GM10248 (cell line): ENCODE results near the gene INSR.
"Not testable (repeated sequence)": the region's sequence is repeated elsewhere in the genome, so short reads cannot be mapped to it uniquely, and the experiment has no call there.

Experiments used
- CTCF ChIA-PET: fragments of 300-600 bp; sonication (Branson Sonifier 250); formaldehyde crosslinking; extraction: SDS; loops from one replicate; lab custom pipeline; 2021; ENCODE audit warnings: antibody characterized with exemption; lab: Yijun Ruan, JAX
- POLR2A ChIA-PET: fragments of 350-650 bp; sonication (Branson Sonifier 250); formaldehyde crosslinking; extraction: SDS; loops from one replicate; lab custom pipeline; 2020; ENCODE audit warnings: antibody characterized with exemption; lab: Yijun Ruan, JAX
- DNase-seq: peaks from one replicate; pipeline ENCODE4 v3.0.0; 2012; ENCODE audit errors: extremely low spot score
- CTCF ChIP-seq: IDR thresholded peaks from 2 replicates; pipeline ENCODE4 v1.5.1; 2012; ENCODE audit warnings: mild to moderate bottlenecking, low read depth; ENCODE audit errors: extremely low read depth, missing control alignments, control extremely low read depth

The INSR gene

GRCh38 chr19:7168941-7169340 is 125.3 kb downstream of the INSR start:
- ChIA-PET POLR2A (no interaction called here), CTCF (interaction anchor here (0.8 to 1.5 kb wide), 2 partner anchors 24 to 36 kb away, joined by 3 to 5 read pairs; no protein-coding TSS in a partner anchor)
- DNase-seq = no peak
- TF ChIP-seq CTCF = no peak

GRCh38 chr19:7161292-7161691 is 132.9 kb downstream of the INSR start:
- DNase-seq = no peak
- ChIA-PET CTCF (no interaction called here), POLR2A (no interaction called here)
- TF ChIP-seq CTCF = no peak

GRCh38 chr19:7159105-7159933 is 134.9 kb downstream of the INSR start:
- TF ChIP-seq CTCF = no peak
- ChIA-PET POLR2A (no interaction called here), CTCF (interaction anchor here (0.5 to 2.2 kb wide), 5 partner anchors 11 to 186 kb away, joined by 3 to 6 read pairs (median 3); no protein-coding TSS in a partner anchor)
- no peak for DNase-seq

- DNase-seq = no peak
- ChIA-PET POLR2A (no interaction called here), CTCF (no interaction called here)
- TF ChIP-seq CTCF = no peak
Observed at GRCh38 chr19:7153022-7153421, 141.2 kb downstream of the INSR start.

- no peak for DNase-seq
- ChIA-PET POLR2A (no interaction called here), CTCF (interaction anchor here (1.3 kb wide), 1 partner anchor 11 kb away, joined by 3 read pairs; no protein-coding TSS in a partner anchor)
- TF ChIP-seq CTCF = no peak
Observed at GRCh38 chr19:7152568-7152967, 141.6 kb downstream of the INSR start.

- no peak for TF ChIP-seq CTCF
- no peak for DNase-seq
- ChIA-PET POLR2A (no interaction called here), CTCF (interaction anchor here (0.7 to 3.6 kb wide), 18 partner anchors 8 to 195 kb away, joined by 3 to 20 read pairs (median 4); no protein-coding TSS in a partner anchor)
Observed at GRCh38 chr19:7149956-7150705, 144.1 kb downstream of the INSR start.

GRCh38 chr19:7147119-7147675 is 147.0 kb downstream of the INSR start:
- POLR2A ChIA-PET, DNase-seq, CTCF ChIA-PET: not testable (repeated sequence)

- CTCF ChIA-PET = interaction anchor here (0.8 kb wide), 1 partner anchor 195 kb away, joined by 4 read pairs; no protein-coding TSS in a partner anchor
- POLR2A ChIA-PET, DNase-seq: not testable (repeated sequence)
Observed at GRCh38 chr19:7146086-7146485, 148.1 kb downstream of the INSR start.
